Naive thymus-derived CD4-positive, alpha-beta T cell (primary cell): ENCODE results near the gene MB. TPM values are rescaled to one million over a fixed set of nuclear protein-coding genes. Genes with fewer than 3 reads are reported as not detected.

ENCODE experiments used
- ATAC-seq: fragments of 150-1000 bp; cut with Tn5 transposase; 2 replicates; pipeline ENCODE4 v1.10.0; 2021; ENCODE audit warnings: mild to moderate bottlenecking, moderate library complexity
- CTCF ChIA-PET: fragments of 350-600 bp; sonication (Branson Sonifier 250); formaldehyde crosslinking; loops from one replicate; lab custom pipeline; 2021; ENCODE audit warnings: antibody characterized with exemption; lab: Charles Lee
- POLR2A ChIA-PET: fragments of 350-600 bp; sonication (Branson Sonifier 250); formaldehyde crosslinking; loops from one replicate; lab custom pipeline; 2021; ENCODE audit warnings: antibody characterized with exemption, inconsistent platforms; lab: Charles Lee
- DNase-seq, 9 donors: peaks; one replicate each; pipeline versions ENCODE4 v3.0.0 to v3.0.0-alpha.2; 2020 to 2022; ENCODE audit warnings: mixed read lengths in 1 of 9
- H3K27ac ChIP-seq: one replicate; pipeline ENCODE4 v1.7.0; 2013; ENCODE audit warnings: mild to moderate bottlenecking, low read depth, low read length, moderate library complexity
- H3K27me3 ChIP-seq, 2 donors: one replicate each; pipeline ENCODE4 v1.7.0; 2013; ENCODE audit warnings: low read length in 2 of 2, mild to moderate bottlenecking in 2 of 2, moderate library complexity in 2 of 2; ENCODE audit not compliant: control insufficient read depth in 2 of 2, insufficient read depth in 2 of 2
- H3K36me3 ChIP-seq, 3 experiments: 1 replicate in 2 of 3; 2 replicates in 1 of 3; pipeline ENCODE4 v1.7.0; 2013; ENCODE audit warnings: low read length in 3 of 3, mild to moderate bottlenecking in 3 of 3, moderate library complexity in 1 of 3; ENCODE audit not compliant: insufficient read depth in 3 of 3, control insufficient read depth in 2 of 3
- H3K4me1 ChIP-seq, 2 donors: one replicate each; pipeline ENCODE4 v1.7.0; 2013; ENCODE audit warnings: low read length in 2 of 2, mild to moderate bottlenecking in 2 of 2, moderate library complexity in 1 of 2; ENCODE audit not compliant: control insufficient read depth in 2 of 2, insufficient read depth in 2 of 2
- H3K4me3 ChIP-seq: 2 replicates; pipeline ENCODE4 v1.7.0; 2013; ENCODE audit warnings: mild to moderate bottlenecking, low read length
- H3K9me3 ChIP-seq, 3 experiments: 1 replicate in 2 of 3; 2 replicates in 1 of 3; pipeline ENCODE4 v1.7.0; 2013; ENCODE audit warnings: low read length in 3 of 3; ENCODE audit not compliant: control insufficient read depth in 2 of 3
- H3K27ac Mint-ChIP-seq, 9 donors: one replicate each; pipeline ENCODE4 v1.8.0; 2020 to 2022; ENCODE audit warnings: mixed read lengths in 9 of 9, mild to moderate bottlenecking in 8 of 9, moderate library complexity in 5 of 9, inconsistent platforms in 2 of 9
- H3K27me3 Mint-ChIP-seq, 5 donors: one replicate each; pipeline ENCODE4 v1.8.0; 2021 to 2022; ENCODE audit warnings: mixed read lengths in 5 of 5, mild to moderate bottlenecking in 1 of 5
- H3K36me3 Mint-ChIP-seq, 5 donors: one replicate each; pipeline ENCODE4 v1.8.0; 2020 to 2022; ENCODE audit warnings: mixed read lengths in 5 of 5, mild to moderate bottlenecking in 3 of 5, inconsistent platforms in 1 of 5
- H3K4me1 Mint-ChIP-seq, 7 donors: one replicate each; pipeline ENCODE4 v1.8.0; 2020 to 2022; ENCODE audit warnings: mixed read lengths in 7 of 7, mild to moderate bottlenecking in 3 of 7, inconsistent platforms in 1 of 7
- H3K4me3 Mint-ChIP-seq, 10 donors: one replicate each; pipeline ENCODE4 v1.8.0; 2020 to 2022; ENCODE audit warnings: mild to moderate bottlenecking in 10 of 10, mixed read lengths in 10 of 10, moderate library complexity in 6 of 10, inconsistent platforms in 2 of 10
- H3K9me3 Mint-ChIP-seq, 11 donors: one replicate each; pipeline ENCODE4 v1.8.0; 2020 to 2022; ENCODE audit warnings: mixed read lengths in 11 of 11, mild to moderate bottlenecking in 4 of 11, inconsistent platforms in 1 of 11, moderate library complexity in 1 of 11
- intact Hi-C, 2 donors: fragments of 100-400 bp; cut with micrococcal nuclease; formaldehyde crosslinking; loops; one replicate each; pipeline ENCODE4 v1.15.1; 2023
- polyA plus RNA-seq, 2 donors: library from polyadenylated mRNA; unstranded; fragments of 300-500 nt; fragmentation: Illumina TruSeq; gene quantifications; one replicate each; pipeline ENCODE4 v1.2.3, GENCODE V29; 2021
- total RNA-seq, 6 experiments: library from RNA in 5 of 6; stranded (reverse) in 5 of 6; gene quantifications; 1 replicate in 5 of 6; 2 replicates in 1 of 6; pipeline ENCODE4 v1.2.3 and lab custom pipeline; 2021 to 2026

The MB gene
- total and polyA plus RNA-seq, 7 experiments from 2014 or later: 0.60 TPM; not detected in 6

- Mint-ChIP-seq H3K9me3 (no peaks in the 10 kb centered on the region), H3K27me3 (peaks cover 0 to 9% (median 0%) of the 10 kb centered on the region in 5 donors), H3K27ac (no peak overlapping the region), H3K4me3 (no peak overlapping the region), H3K36me3 (no peaks in the 10 kb centered on the region), H3K4me1 (peaks cover 0 to 5% (median 0%) of the 10 kb centered on the region in 7 donors)
- Histone ChIP-seq H3K4me1 (no peaks in the 10 kb centered on the region), H3K27ac (no peak overlapping the region), H3K4me3 (no peak overlapping the region), H3K36me3 (no peaks in the 10 kb centered on the region), H3K9me3 (no peaks in the 10 kb centered on the region), H3K27me3 (no peaks in the 10 kb centered on the region)
- CTCF ChIA-PET: interaction anchor here (0.6 kb wide), 1 partner anchor 158 kb away, joined by 4 read pairs; no protein-coding TSS in a partner anchor
- POLR2A ChIA-PET: no interaction called here
- ATAC-seq: no peak
- intact Hi-C loops: no loop called here
- DNase-seq: no peak
Observed at GRCh38 chr22:35587896-35588295, 29.2 kb downstream of the MB start.

- no peaks in the 10 kb centered on the region for H3K9me3 Mint-ChIP-seq
- H3K36me3 Mint-ChIP-seq: no peaks in the 10 kb centered on the region
- intact Hi-C loops: no loop called here
- no peaks in the 10 kb centered on the region for H3K9me3 ChIP-seq
- peaks cover 0 to 7% (median 0%) of the 10 kb centered on the region in 5 donors for H3K27me3 Mint-ChIP-seq
- H3K27ac ChIP-seq: no peak overlapping the region
- ATAC-seq (no peak), DNase-seq (no peak)
- H3K27ac Mint-ChIP-seq: no peak overlapping the region
- ChIA-PET POLR2A (no interaction called here), CTCF (interaction anchor here (0.6 kb wide), 1 partner anchor 157 kb away, joined by 4 read pairs; no protein-coding TSS in a partner anchor)
- no peaks in the 10 kb centered on the region for H3K36me3 ChIP-seq
- peaks cover 0 to 3% (median 0%) of the 10 kb centered on the region in 7 donors for H3K4me1 Mint-ChIP-seq
- H3K4me3 ChIP-seq: no peak overlapping the region
- no peaks in the 10 kb centered on the region for H3K27me3 ChIP-seq
- H3K4me1 ChIP-seq: no peaks in the 10 kb centered on the region
- no peak overlapping the region for H3K4me3 Mint-ChIP-seq
Observed at GRCh38 chr22:35587447-35587870, 29.7 kb downstream of the MB start.

GRCh38 chr22:35586771-35587170 lies 30.4 kb downstream of the MB start:
- no peak for DNase-seq
- H3K4me1 ChIP-seq: no peaks in the 10 kb centered on the region
- no peak overlapping the region for H3K27ac ChIP-seq
- peaks cover 0 to 7% (median 0%) of the 10 kb centered on the region in 5 donors for H3K27me3 Mint-ChIP-seq
- H3K9me3 Mint-ChIP-seq: no peaks in the 10 kb centered on the region
- no peaks in the 10 kb centered on the region for H3K36me3 ChIP-seq
- no peak overlapping the region for H3K4me3 Mint-ChIP-seq
- H3K27ac Mint-ChIP-seq: no peak overlapping the region
- no peaks in the 10 kb centered on the region for H3K9me3 ChIP-seq
- intact Hi-C loops: no loop called here
- H3K27me3 ChIP-seq: no peaks in the 10 kb centered on the region
- CTCF ChIA-PET: no interaction called here
- peaks cover 0 to 3% (median 0%) of the 10 kb centered on the region in 7 donors for H3K4me1 Mint-ChIP-seq
- POLR2A ChIA-PET: no interaction called here
- ATAC-seq: no peak
- no peaks in the 10 kb centered on the region for H3K36me3 Mint-ChIP-seq
- H3K4me3 ChIP-seq: no peak overlapping the region

GRCh38 chr22:35582861-35583670 lies 34.1 kb downstream of the MB start:
- Histone ChIP-seq H3K36me3 (no peaks in the 10 kb centered on the region), H3K4me3 (no peak overlapping the region), H3K4me1 (no peaks in the 10 kb centered on the region), H3K27me3 (no peaks in the 10 kb centered on the region), H3K27ac (no peak overlapping the region), H3K9me3 (no peaks in the 10 kb centered on the region)
- peaks cover 0 to 7% (median 0%) of the 10 kb centered on the region in 5 donors for H3K27me3 Mint-ChIP-seq
- ChIA-PET POLR2A (no interaction called here), CTCF (interaction anchor here (0.6 to 2.3 kb wide), 15 partner anchors 9 to 309 kb away, joined by 3 to 8 read pairs (median 4); no protein-coding TSS in a partner anchor)
- intact Hi-C loops: loop anchor here (1.0 to 2.0 kb wide), 5 partner anchors 153 to 542 kb away; partner anchors contain the start of gene TOM1 (in 1 of the 2)
- H3K36me3 Mint-ChIP-seq: no peaks in the 10 kb centered on the region
- peak; percentile 22 to 70 (median 40) for DNase-seq
- H3K4me3 Mint-ChIP-seq: no peak overlapping the region
- H3K9me3 Mint-ChIP-seq: no peaks in the 10 kb centered on the region
- H3K4me1 Mint-ChIP-seq: peaks cover 0 to 6% (median 0%) of the 10 kb centered on the region in 7 donors
- ATAC-seq: peak; percentile 82
- H3K27ac Mint-ChIP-seq: no peak overlapping the region

GRCh38 chr22:35582218-35582860 lies 34.8 kb downstream of the MB start:
- Histone ChIP-seq H3K36me3 (no peaks in the 10 kb centered on the region), H3K9me3 (no peaks in the 10 kb centered on the region), H3K4me1 (no peaks in the 10 kb centered on the region), H3K27me3 (no peaks in the 10 kb centered on the region), H3K4me3 (no peak overlapping the region), H3K27ac (no peak overlapping the region)
- H3K27ac Mint-ChIP-seq: no peak overlapping the region
- ATAC-seq: no peak
- POLR2A ChIA-PET: no interaction called here
- H3K9me3 Mint-ChIP-seq: no peaks in the 10 kb centered on the region
- peaks cover 0 to 7% (median 0%) of the 10 kb centered on the region in 5 donors for H3K27me3 Mint-ChIP-seq
- H3K4me1 Mint-ChIP-seq: peaks cover 0 to 6% (median 0%) of the 10 kb centered on the region in 7 donors
- H3K4me3 Mint-ChIP-seq: no peak overlapping the region
- CTCF ChIA-PET: interaction anchor here (0.6 to 2.3 kb wide), 9 partner anchors 10 to 308 kb away, joined by 3 to 8 read pairs (median 4); no protein-coding TSS in a partner anchor
- no peaks in the 10 kb centered on the region for H3K36me3 Mint-ChIP-seq
- intact Hi-C loops: loop anchor here in 1 of 2 donors (2.0 kb wide), 1 partner anchor 542 kb away; no protein-coding TSS in a partner anchor
- DNase-seq: no peak

- CTCF ChIA-PET: interaction anchor here (0.6 to 2.3 kb wide), 4 partner anchors 151 to 230 kb away, joined by 5 to 8 read pairs (median 5); no protein-coding TSS in a partner anchor
- POLR2A ChIA-PET: no interaction called here
- intact Hi-C loops: no loop called here
Observed at GRCh38 chr22:35581023-35581413, 36.1 kb downstream of the MB start.

More at GRCh38 chr22:35581023-35581413, 36.1 kb downstream of the MB start:
- no peaks in the 10 kb centered on the region for H3K27me3 ChIP-seq
- H3K4me1 ChIP-seq: no peaks in the 10 kb centered on the region
- Mint-ChIP-seq H3K27ac (no peak overlapping the region), H3K4me1 (peaks cover 0 to 7% (median 0%) of the 10 kb centered on the region in 7 donors), H3K4me3 (peak overlapping the region in 1 of 10 donors; percentile 15), H3K36me3 (no peaks in the 10 kb centered on the region), H3K27me3 (peaks cover 0 to 7% (median 0%) of the 10 kb centered on the region in 5 donors), H3K9me3 (no peaks in the 10 kb centered on the region)
- H3K27ac ChIP-seq: no peak overlapping the region
- no peaks in the 10 kb centered on the region for H3K9me3 ChIP-seq
- DNase-seq (no peak), ATAC-seq (no peak)
- H3K4me3 ChIP-seq: no peak overlapping the region
- H3K36me3 ChIP-seq: no peaks in the 10 kb centered on the region
